GM18909 (cell line): ENCODE measurements around the gene CYB561D2.
A peak's percentile ranks its signal among the peaks of the same experiment; 100 is the strongest.

Experiments used
- ATAC-seq: cut with Tn5 transposase; IDR thresholded peaks from one replicate; pipeline ENCODE4 v1.9.1; 2021; ENCODE audit warnings: mild to moderate bottlenecking; ENCODE audit not compliant: unreplicated experiment, poor library complexity

The CYB561D2 gene

DNA sequence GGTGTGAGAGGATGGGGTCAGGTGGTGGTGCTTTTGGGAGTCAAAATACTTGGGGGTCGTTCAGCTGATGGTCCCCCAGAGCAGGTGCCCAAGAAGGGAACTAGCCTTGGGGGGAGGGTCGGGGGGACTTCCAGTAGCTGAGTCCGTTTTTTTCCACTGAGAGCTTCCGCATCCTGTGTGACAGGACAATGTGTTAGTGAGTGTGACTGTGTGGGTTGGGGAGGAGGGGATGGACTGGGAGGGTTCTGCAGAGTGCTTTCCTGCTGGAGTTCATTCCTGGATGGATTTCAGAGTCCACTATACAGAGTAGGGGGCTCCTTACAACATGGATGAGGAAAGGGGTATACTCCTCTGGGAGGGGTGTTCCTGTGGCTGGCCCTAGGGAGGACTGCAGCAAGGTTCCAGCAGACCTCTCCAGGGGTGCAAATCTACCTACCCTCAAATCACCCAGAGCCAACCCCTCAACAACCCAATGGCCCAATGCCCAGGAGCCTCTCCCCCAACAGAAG is 27.5 kb upstream of the CYB561D2 start:
- ATAC-seq: no peak

DNA sequence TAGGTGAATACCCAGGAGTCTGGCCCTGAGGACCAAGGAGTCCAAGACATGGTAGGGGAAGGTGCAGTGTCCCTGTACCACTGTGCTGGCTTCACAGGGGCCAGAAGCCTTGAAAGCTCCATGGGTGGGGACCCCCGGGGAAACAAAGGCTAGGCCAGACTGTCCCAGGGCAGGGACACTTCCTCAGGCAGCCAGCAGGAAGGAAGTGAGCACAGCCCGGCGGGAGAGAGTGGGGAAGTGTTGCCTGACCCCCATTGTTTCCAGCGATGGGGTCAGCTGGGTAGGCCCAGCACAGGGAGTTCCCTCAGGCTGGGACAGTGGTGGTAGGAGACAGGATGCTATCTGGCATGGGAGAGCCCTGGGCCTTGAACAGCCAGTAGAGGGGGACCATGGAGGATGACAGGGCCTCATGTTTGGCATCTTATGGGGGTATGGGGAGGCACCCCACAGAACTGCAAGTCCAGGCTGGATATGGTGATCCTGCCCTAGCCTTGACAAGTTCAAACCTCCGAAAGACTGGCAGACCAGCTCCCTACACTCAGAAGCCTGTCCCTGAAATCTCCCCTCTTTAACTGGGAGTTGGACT is 27.0 kb upstream of the CYB561D2 start:
- no peak for ATAC-seq

DNA sequence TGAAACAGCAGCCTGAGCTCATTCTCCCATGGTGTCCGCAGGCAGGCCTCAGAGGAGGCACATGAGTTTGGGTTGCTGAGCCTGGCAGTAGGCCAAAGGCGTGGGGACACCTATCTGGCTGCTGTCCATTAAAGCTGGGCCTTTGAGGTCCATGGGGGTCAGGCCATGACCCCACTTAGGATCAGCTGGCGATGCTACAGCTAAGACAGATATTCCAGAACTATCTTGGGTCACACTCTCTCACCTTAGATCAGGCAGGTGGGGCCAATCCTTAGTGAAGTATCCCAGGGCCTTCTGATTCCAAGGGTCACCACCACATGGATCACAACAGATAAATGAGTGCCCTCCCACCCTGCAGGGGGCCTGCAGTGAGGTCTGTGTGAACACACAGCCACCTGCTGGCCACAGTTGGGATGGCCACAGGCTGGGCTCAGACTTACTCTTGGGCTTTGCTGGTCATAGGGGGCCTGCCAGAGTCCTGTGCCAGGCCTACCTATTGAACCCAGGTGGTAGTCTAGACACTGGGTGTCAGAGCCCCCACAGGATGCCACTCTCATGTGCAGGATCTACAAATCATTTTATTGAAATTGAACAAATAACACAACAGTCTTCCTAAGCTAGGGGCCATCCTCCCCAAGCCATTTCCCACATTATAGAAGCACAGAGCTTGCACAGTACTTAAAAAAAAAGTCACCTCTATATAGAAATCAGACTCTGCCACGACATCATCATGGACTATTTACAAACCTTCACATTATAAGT is 26.1 kb upstream of the CYB561D2 start:
- no peak for ATAC-seq

DNA sequence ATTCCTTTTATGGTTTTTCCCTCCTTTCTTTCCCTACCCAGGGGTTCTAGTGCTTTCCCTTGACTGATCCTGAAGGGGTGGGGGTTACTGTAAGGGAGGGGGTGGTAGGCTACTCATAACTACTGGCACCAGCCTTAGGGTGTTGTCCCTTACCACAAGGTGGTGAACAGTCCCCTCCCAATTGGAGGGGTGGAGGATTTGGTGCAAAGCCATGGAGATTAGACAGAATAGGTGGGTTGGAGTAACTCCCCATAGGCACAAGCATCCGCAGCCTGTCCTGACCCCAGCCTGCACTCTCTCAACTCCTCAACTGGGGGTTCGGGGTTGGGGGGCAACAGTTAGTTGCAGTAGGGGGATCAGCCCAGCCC is 25.6 kb upstream of the CYB561D2 start:
- ATAC-seq: no peak

- ATAC-seq: no peak
Observed at GRCh38 chr3:50325497-50326181, 25.0 kb upstream of the CYB561D2 start.

- no peak for ATAC-seq
Observed at GRCh38 chr3:50326182-50326541, 24.5 kb upstream of the CYB561D2 start.

DNA sequence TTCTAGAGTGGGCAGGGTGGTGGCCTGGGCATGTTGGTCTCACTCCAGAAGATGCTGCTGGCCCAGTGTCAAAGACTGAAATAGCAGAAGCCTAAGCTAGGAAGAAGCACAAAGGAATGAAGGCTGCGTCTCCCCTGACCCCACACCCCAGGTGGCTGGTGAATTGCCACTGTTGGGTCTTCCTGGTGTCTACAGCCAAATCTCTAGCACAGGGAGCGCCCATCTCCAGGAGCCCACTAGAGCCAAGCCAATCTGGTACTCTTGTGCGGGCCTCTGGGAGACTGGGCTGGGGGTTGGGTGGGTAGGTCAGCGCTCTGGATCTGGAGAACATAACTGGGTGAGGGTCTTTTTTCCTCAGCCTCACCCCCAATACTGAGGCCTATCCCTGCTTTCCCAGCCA is 23.5 kb upstream of the CYB561D2 start:
- no peak for ATAC-seq

DNA sequence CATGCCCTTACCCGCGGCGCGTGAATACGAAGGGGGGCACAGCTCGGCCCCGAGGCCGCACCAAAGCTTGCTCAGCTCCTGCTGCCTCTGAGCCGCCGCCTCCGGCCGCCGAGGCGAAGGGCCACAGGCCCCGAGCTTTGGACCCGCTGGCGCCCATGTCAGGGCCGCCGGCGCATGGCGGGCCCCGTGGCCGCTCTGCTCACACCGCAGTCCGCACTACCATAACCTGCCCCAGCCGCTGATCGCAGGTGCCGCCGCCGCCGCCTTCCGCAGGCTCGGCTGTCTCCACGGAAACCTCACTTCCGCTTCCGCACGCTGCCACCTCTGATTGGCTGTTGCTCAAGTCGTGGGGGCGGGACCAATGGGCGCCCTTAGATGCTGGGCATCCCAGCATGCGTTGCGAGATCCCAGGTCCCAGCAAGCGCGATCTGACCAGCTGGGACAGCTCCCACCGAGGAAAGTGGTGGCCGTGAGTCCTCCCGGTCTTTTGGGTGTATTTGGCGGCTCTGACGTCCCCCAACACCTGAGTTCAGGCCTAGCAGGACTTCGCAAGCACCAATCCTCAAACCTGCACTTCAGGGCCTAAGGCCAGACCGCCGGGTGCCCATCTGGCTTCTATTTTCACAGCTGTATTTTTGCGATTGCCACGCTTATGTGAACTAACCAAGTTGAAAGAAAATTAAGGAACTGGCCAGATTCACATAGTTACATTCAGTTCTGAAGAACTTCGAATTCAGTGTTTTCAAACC is 22.5 kb upstream of the CYB561D2 start, which contains the start of gene TUSC2:
Gene TUSC2, minus strand, starts transcription at position 281 of the 749 bp plus-strand sequence. Its CDS starts 124 bp downstream, at position 157.
- ATAC-seq: peak; percentile 85

DNA sequence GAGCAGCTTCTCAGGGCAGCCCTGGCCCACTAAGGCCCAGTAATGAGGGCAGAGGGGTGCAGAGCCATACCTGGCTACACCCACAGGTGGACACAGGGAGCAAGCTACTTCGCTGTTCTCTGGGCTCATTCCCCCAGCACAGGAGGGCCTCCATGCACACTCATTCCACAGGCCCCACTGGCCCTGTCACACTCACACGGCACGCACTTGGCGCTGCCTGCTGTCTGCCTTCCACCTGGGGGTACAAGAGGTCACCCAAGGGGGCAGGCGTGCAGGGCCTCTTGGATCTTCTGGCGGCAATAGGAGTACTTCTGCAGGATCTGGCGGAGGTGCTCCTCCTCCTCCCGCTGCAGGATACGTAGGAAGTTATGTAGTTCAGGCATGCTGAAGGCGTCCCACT is 20.3 kb upstream of the CYB561D2 start:
- no peak for ATAC-seq

DNA sequence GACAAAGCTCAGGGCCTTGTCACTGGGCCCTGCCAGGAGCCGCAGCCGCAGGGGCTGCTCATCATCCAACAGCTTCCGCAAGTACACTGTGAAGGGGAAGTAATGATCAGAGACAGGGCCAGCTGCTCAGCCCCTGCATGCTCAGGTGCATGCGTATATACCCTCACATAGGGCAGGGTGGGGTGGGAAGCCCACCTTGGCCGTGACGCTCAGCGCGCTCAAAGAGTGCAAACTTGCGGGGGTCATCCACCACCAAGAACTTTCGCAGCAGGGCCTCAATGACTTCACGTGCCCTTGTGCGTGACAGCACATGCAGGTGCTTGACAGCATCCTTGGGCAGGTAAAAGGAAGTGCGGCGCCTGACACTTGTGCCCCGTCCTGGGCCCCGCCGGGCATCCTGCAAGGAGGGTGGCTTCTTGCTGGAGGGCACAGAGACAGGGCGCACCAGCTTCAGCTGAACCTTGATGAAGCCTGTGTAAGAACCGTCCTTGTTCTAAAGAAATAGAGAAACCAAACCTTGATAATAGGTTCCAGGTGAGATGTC is 19.2 kb upstream of the CYB561D2 start:
- no peak for ATAC-seq

DNA sequence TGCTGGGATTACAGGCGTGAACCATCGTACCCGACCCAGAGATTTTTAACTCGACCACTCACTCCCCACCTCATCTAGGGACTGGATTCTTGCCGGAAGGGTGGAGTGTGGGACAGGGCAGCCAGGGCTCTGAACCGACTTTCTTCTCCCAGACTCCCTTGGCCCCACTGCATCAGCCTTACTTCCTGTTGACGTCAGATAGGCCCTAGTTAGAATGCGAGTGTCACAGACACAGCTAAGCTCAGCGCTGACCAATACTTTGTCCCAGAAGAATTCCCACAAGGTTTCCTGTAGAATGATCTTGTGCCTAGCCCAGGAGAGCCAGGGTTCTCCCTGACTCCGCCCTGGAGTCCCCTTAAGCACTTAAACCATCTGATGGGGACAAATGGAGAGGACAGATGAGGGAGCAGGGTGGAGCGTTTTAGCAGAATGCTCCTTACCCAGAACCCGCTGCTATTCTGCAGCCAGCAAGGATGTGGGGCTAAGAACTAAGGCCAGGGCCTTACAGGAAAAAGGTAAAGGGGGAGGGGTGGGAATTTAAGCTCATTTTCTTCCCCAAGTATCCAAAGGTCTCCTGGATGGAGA is 16.8 kb upstream of the CYB561D2 start:
- no peak for ATAC-seq

- no peak for ATAC-seq
Observed at GRCh38 chr3:50334339-50335075, 16.2 kb upstream of the CYB561D2 start.

DNA sequence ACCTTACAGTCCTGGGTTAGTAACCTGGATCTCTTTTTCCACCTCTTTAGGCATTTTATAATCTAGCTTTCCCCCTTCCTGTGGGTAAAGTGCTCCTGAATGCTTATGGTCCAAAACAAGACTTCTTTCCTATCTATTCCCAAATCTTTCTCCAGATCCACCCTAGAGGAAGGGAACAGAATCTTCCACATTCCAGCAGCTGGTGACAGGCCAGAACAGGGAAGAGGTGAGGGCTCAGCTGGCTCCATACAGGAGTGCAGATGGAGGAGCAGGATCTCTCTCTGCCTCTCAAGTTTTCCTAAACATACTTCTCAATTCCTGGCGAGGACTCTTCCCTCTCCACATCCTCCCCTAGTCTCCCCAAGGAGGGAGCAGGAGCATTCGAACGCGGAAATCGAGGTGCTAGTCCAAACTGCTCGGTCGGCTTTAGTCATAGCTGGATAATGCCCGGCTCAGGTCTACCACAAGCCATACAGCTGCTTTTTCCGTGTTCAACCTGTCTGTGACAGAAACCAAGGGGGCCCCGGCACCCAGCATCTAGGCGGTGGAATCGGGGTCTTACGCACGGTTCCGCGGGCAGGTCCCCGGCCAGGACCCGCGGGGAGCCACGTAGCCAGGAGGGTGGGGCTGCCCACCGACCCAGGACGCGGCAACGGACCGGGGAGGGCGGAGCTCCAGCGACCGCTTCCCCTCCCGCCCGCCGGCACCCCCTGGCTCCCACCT is 14.0 kb upstream of the CYB561D2 start:
- peak; percentile 42 for ATAC-seq

DNA sequence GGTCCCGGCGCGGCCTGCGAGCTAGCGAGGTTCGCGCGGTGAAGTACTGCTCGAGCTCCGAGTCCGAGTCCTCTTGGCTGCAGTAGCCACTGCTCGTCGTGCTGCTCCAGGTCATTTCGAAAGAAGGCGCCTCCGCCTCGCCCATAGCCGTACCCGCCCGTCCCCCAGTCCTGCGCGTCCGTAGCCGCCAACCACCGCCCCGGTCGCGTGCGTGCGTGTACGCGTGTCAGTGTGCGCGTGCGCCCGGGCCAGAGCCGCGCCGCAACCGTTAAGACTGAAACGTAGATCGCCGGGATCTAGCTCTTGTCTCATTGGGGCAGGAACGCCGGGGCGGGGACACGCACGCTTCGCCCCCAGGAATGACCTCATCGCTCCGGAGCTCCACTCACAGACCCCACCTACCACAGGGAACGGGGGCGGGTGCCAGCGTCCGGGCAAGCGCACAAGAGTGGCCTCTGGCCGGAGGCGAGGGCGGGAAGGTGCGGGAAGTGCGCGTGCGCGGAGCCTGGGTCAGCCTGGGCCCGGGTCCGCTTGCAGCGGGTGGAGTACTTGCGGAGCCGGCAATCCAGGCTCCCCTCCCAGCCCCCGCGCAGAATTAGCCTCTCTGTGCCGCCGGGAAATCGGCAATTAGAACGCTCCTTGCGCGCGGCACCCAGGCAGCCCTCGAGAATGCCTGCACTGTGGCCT is 13.3 kb upstream of the CYB561D2 start:
- peak; percentile 74 for ATAC-seq

- no peak for ATAC-seq
Observed at GRCh38 chr3:50338965-50339364, 11.7 kb upstream of the CYB561D2 start.

GRCh38 chr3:50339485-50340146 is 11.0 kb upstream of the CYB561D2 start:
- ATAC-seq: no peak

DNA sequence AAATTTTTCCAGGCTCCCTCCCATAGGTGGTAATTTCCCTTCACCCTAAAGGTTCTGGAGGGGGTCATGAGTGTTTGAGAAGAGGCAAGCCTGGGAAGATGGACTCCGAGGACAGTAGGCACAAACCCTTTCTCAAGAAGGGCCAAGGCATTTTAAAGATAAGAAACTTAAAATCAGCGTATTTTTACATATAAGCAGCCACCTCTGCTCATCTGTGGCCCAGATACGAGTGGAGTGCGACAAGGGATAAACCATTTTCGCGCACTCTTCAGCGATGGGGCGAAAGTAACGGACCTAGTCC is 10.6 kb upstream of the CYB561D2 start:
- ATAC-seq: no peak
